Liver (tissue), 9 donors: Measurements from ENCODE around the gene HOXD1. TPM values are rescaled to one million over a fixed set of nuclear protein-coding genes. Genes with fewer than 3 reads are reported as not detected.

Experiments
- DNase-seq: peaks from one replicate; pipeline ENCODE4 v3.0.0-alpha.2; 2017; ENCODE audit warnings: low spot score
- H3K27ac ChIP-seq, 2 donors: one replicate each; pipeline ENCODE4 v1.7.0; 2013; ENCODE audit warnings: inconsistent platforms in 2 of 2, low read length in 2 of 2, control low read depth in 1 of 2, low read depth in 1 of 2, mild to moderate bottlenecking in 1 of 2
- H3K27me3 ChIP-seq, 4 donors: one replicate each; pipeline versions ENCODE4 v1.6.1 to v1.7.0; 2013; ENCODE audit warnings: low read length in 3 of 4, inconsistent platforms in 1 of 4, mild to moderate bottlenecking in 1 of 4, moderate library complexity in 1 of 4; ENCODE audit not compliant: control insufficient read depth in 4 of 4, insufficient read depth in 4 of 4
- H3K36me3 ChIP-seq, 4 donors: one replicate each; pipeline versions ENCODE4 v1.6.1 to v1.7.0; 2013; ENCODE audit warnings: low read length in 3 of 4, mild to moderate bottlenecking in 3 of 4, low read depth in 1 of 4, moderate library complexity in 1 of 4; ENCODE audit not compliant: control insufficient read depth in 4 of 4, insufficient read depth in 3 of 4
- H3K4me1 ChIP-seq, 4 donors: one replicate each; pipeline versions ENCODE4 v1.6.1 to v1.7.0; 2013; ENCODE audit warnings: low read length in 3 of 4, mild to moderate bottlenecking in 3 of 4, moderate library complexity in 1 of 4; ENCODE audit not compliant: control insufficient read depth in 4 of 4, insufficient read depth in 4 of 4
- H3K4me3 ChIP-seq, 3 donors: one replicate each; pipeline versions ENCODE4 v1.6.1 to v1.7.0; 2013; ENCODE audit warnings: low read length in 3 of 3, control low read depth in 1 of 3, low read depth in 1 of 3, mild to moderate bottlenecking in 1 of 3
- H3K9ac ChIP-seq, 2 donors: one replicate each; pipeline ENCODE4 v1.7.0; 2013; ENCODE audit warnings: low read length in 2 of 2, mild to moderate bottlenecking in 2 of 2, moderate library complexity in 2 of 2, control low read depth in 1 of 2, low read depth in 1 of 2
- H3K9me3 ChIP-seq, 4 donors: one replicate each; pipeline versions ENCODE4 v1.6.1 to v1.7.0; 2013; ENCODE audit warnings: low read length in 3 of 4; ENCODE audit not compliant: control insufficient read depth in 4 of 4
- FOXA1 ChIP-seq: IDR thresholded peaks from 2 replicates; pipeline ENCODE4 v1.6.1; 2016; ENCODE audit warnings: antibody characterized with exemption
- GABPA ChIP-seq, 2 donors: IDR thresholded peaks in 1 of 2; conservative IDR thresholded peaks in 1 of 2; 2 replicates each; pipeline ENCODE4 v1.6.1; 2016; ENCODE audit warnings: antibody characterized with exemption in 2 of 2, mild to moderate bottlenecking in 1 of 2, moderate library complexity in 1 of 2
- HNF4A ChIP-seq, 2 donors: conservative IDR thresholded peaks; 2 replicates each; pipeline ENCODE4 v1.6.1; 2016; ENCODE audit warnings: antibody characterized with exemption in 2 of 2, mild to moderate bottlenecking in 2 of 2
- JUND ChIP-seq, 2 donors: IDR thresholded peaks; 2 replicates each; pipeline ENCODE4 v1.6.1; 2016; ENCODE audit warnings: antibody characterized with exemption in 2 of 2
- RAD21 ChIP-seq, 2 donors: IDR thresholded peaks; 2 replicates each; pipeline ENCODE4 v1.6.1; 2016; ENCODE audit warnings: antibody characterized with exemption in 2 of 2, mild to moderate bottlenecking in 2 of 2
- YY1 ChIP-seq: IDR thresholded peaks from 2 replicates; pipeline ENCODE4 v1.6.1; 2016; ENCODE audit warnings: antibody characterized with exemption, mild to moderate bottlenecking
- WGBS: extraction: QIAGEN DNeasy Blood & Tissue Kit; methylation state at CpG from one replicate; pipeline ENCODE4 v1.1.7; 2013; 5-methylcytosine and 5-hydroxymethylcytosine counted together
- polyA plus RNA-seq, 2 donors: library from polyadenylated mRNA; stranded (reverse) in 1 of 2; unstranded in 1 of 2; fragments of 200-250 nt in 1 of 2; fragments of >200 nt in 1 of 2; fragmentation: Nextera tagmentation in 1 of 2; extraction: Ambion mirVana in 1 of 2; gene quantifications; one replicate each; pipeline versions ENCODE4 v1.2.1 to v1.2.3, GENCODE V29; 2013 to 2015
- total RNA-seq, 2 donors: library from RNA; depleted of rRNA; stranded (reverse); fragments of >200 nt; gene quantifications; one replicate each; pipeline ENCODE4 v1.2.3, GENCODE V29; 2014
- TF ChIP-seq, protein P1 (sequence below): fragments of 150-350 bp; IDR thresholded peaks from 2 replicates; pipeline ENCODE4 v1.5.1; 2017; ENCODE audit warnings: improper control_type of control experiment, low read depth, low read length; ENCODE audit not compliant: missing input control
- TF ChIP-seq, protein P2 (sequence below): IDR thresholded peaks from 2 replicates; pipeline ENCODE4 v1.6.1; 2016; ENCODE audit warnings: antibody characterized with exemption, mild to moderate bottlenecking
- donor health status: healthy.
- donor health status: healthy.
- donor health status: healthy.
- donor health status: healthy.
- donor health status: healthy.

The HOXD1 gene
- total RNA-seq, result not detected
- not detected for polyA plus RNA-seq

DNA sequence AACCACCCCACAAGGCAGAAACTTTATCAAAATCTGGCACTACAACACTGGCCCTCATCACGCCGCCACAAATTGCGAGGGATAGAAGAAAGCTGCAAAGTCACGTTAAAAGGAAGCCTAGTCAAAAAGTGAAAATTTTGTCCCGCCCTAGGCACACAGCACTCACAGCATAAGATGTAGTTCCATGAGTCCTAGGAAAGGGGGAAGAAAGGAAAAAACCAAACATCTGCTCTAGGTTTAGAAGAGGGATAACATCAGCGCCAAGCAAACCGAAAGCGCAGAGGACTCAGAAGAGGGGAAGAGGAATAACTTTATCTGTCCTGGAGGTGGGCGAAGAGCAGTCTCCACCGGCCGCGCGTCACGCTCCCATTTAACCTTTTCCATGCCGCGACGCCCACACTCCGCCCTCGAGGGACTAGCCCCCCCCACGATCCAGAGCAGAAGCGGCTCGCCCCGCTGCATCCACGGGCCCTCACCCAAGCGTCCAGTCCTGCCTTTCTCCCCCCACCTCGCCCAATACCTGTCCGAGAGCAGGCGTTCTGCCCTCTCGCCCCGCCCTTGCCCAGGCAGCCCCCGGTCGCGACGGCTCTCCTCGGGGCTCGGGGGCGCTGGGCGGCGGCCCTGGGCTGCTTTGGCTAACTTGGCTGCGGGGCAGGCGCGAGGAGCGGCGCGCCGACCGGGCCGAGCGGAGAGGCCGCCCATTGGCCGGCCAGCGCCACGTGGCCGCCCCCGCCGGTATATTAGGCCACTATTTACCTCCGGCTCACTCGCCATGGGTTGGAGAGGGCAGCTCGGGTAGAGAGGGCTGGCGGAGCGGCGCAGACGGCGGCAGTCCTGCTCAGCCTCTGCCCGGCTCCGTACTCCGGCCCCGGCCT lies at the start of gene HOXD1:
Gene HOXD1 (plus strand): TSS at position 770 of the 875 bp plus-strand sequence. CDS start 134 bp downstream, outside the sequence.
- no peak for DNase-seq
- Histone ChIP-seq H3K36me3 (no peaks in the 10 kb centered on the region), H3K27me3 (peaks cover 4 to 27% (median 13%) of the 10 kb centered on the region in 4 donors), H3K9me3 (no peaks in the 10 kb centered on the region), H3K4me3 (peak within 1 kb of the TSS in 2 of 3 donors; percentile 59 to 60), H3K27ac (no peak within 1 kb of the TSS), H3K4me1 (peaks cover 19 to 27% (median 25%) of the 10 kb centered on the region in 4 donors), H3K9ac (no peak within 1 kb of the TSS)
- TF ChIP-seq, protein P1, sequence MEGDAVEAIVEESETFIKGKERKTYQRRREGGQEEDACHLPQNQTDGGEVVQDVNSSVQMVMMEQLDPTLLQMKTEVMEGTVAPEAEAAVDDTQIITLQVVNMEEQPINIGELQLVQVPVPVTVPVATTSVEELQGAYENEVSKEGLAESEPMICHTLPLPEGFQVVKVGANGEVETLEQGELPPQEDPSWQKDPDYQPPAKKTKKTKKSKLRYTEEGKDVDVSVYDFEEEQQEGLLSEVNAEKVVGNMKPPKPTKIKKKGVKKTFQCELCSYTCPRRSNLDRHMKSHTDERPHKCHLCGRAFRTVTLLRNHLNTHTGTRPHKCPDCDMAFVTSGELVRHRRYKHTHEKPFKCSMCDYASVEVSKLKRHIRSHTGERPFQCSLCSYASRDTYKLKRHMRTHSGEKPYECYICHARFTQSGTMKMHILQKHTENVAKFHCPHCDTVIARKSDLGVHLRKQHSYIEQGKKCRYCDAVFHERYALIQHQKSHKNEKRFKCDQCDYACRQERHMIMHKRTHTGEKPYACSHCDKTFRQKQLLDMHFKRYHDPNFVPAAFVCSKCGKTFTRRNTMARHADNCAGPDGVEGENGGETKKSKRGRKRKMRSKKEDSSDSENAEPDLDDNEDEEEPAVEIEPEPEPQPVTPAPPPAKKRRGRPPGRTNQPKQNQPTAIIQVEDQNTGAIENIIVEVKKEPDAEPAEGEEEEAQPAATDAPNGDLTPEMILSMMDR, result no peak
- TF ChIP-seq RAD21 (IDR thresholded peaks at IDR 0.05), result no peak
- TF ChIP-seq, protein P2, sequence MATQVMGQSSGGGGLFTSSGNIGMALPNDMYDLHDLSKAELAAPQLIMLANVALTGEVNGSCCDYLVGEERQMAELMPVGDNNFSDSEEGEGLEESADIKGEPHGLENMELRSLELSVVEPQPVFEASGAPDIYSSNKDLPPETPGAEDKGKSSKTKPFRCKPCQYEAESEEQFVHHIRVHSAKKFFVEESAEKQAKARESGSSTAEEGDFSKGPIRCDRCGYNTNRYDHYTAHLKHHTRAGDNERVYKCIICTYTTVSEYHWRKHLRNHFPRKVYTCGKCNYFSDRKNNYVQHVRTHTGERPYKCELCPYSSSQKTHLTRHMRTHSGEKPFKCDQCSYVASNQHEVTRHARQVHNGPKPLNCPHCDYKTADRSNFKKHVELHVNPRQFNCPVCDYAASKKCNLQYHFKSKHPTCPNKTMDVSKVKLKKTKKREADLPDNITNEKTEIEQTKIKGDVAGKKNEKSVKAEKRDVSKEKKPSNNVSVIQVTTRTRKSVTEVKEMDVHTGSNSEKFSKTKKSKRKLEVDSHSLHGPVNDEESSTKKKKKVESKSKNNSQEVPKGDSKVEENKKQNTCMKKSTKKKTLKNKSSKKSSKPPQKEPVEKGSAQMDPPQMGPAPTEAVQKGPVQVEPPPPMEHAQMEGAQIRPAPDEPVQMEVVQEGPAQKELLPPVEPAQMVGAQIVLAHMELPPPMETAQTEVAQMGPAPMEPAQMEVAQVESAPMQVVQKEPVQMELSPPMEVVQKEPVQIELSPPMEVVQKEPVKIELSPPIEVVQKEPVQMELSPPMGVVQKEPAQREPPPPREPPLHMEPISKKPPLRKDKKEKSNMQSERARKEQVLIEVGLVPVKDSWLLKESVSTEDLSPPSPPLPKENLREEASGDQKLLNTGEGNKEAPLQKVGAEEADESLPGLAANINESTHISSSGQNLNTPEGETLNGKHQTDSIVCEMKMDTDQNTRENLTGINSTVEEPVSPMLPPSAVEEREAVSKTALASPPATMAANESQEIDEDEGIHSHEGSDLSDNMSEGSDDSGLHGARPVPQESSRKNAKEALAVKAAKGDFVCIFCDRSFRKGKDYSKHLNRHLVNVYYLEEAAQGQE, result no peak
- WGBS, result 4% methylated on average over 68 of the region's 68 CpGs

DNA sequence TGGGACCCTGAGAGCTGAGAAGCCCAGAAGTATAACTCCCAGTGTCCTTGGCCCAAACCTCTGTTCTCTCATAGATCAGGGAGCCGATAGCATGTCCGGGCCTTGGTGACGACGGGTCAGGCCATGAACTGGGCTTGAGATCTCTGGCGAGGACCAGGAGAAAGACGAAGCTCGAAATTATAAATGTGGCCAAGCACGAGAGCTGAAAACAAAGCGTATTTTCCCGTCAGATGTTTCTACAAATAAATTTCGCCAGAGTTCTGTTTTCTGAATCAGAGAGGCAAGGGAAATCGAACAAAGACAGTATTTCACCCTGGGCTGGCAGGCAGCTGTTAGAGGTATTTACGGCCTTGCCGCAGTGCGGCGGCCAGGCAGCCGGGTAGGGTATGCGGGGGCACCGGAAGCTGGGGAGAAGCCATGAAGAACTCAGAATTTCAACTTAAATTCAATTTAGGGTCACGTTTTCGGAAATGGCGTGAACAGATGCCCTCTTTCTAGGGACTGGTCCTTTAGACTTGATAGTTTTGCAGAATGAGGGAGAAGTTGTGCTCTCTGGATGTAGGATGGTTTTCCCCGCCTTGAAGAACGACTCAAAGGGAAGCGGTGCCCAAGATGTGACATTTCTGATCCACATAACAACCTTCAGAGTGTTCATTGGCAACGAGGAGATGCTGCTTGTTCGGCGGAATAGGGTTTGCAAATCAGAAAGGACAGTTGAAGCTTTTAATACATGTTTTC lies 49.4 kb upstream of the HOXD1 start:
- no peak overlapping the region for H3K9ac ChIP-seq
- no peaks in the 10 kb centered on the region for H3K9me3 ChIP-seq
- H3K4me3 ChIP-seq, result no peak overlapping the region
- H3K36me3 ChIP-seq, result no peaks in the 10 kb centered on the region
- H3K27ac ChIP-seq, result no peak overlapping the region
- 17% methylated on average over 28 of the region's 28 CpGs for WGBS
- no peak for DNase-seq
- H3K27me3 ChIP-seq, result peaks cover 11 to 34% (median 26%) of the 10 kb centered on the region in 4 donors
- TF ChIP-seq GABPA (IDR thresholded peaks at IDR 0.05 in 1 of 2, conservative IDR thresholded peaks at IDR 0.05 in 1 of 2) (no peak), YY1 (no peak), FOXA1 (no peak), HNF4A (conservative IDR thresholded peaks at IDR 0.05) (no peak), JUND (IDR thresholded peaks at IDR 0.05) (no peak)
- peaks cover 7 to 18% (median 13%) of the 10 kb centered on the region in 4 donors for H3K4me1 ChIP-seq
